ENCODE data around the gene NQO2. TPM values are rescaled to one million over a fixed set of nuclear protein-coding genes. Genes with fewer than 3 reads are reported as not detected.
"Not testable (repeated sequence)": the region's sequence is repeated elsewhere in the genome, so short reads cannot be mapped to it uniquely, and the experiment has no call there.

The NQO2 gene
- total RNA-seq, 1 experiment from 2014 or later, result 35.8 TPM

- peaks cover 2% of the 10 kb centered on the region for H3K9me3 Mint-ChIP-seq (ENCODE audit: unreplicated experiment)
- H3K9me3 ChIP-seq, result no peaks in the 10 kb centered on the region
- BruUV-seq (replicated peaks), result no TSS peak
- TF ChIP-seq CTCF (IDR thresholded peaks at IDR 0.05; ENCODE audit: insufficient read depth in 1 of 2, low read depth in 1 of 2, low read length in 1 of 2, severe bottlenecking in 1 of 2, unreplicated experiment in 1 of 2), result no peak
- no peaks in the 10 kb centered on the region; the same call in none of the 2 replicates for H3K36me3 ChIP-seq (ENCODE audit: control insufficient read depth, insufficient read depth, low read length)
- peaks cover 17% of the 10 kb centered on the region for H3K4me1 Mint-ChIP-seq (ENCODE audit: low read depth, unreplicated experiment)
- CTCF ChIA-PET, result no interaction called here
- no peak overlapping the region for H3K4me3 ChIP-seq (ENCODE audit: low read depth, low read length)
- DNase-seq, result no peak
- no peak overlapping the region for H3K4me3 Mint-ChIP-seq (ENCODE audit: unreplicated experiment)
- H3K27me3 ChIP-seq (replicated peaks; ENCODE audit: control insufficient read depth, insufficient read depth, low read length), result no peaks in the 10 kb centered on the region
- intact Hi-C loops (cut with micrococcal nuclease; ENCODE audit: unreplicated experiment), result no loop called here
- H3K27ac Mint-ChIP-seq (ENCODE audit: unreplicated experiment), result no peak overlapping the region
- H3K4me1 ChIP-seq, result peaks cover 22% of the 10 kb centered on the region
- POLR2A ChIA-PET, result no interaction called here
- no peaks in the 10 kb centered on the region for H3K27me3 Mint-ChIP-seq (ENCODE audit: insufficient read depth, unreplicated experiment)
- peaks cover 51% of the 10 kb centered on the region for H3K36me3 Mint-ChIP-seq (ENCODE audit: insufficient read depth, unreplicated experiment)
Observed at GRCh38 chr6:3005874-3006273, 6.2 kb downstream of the NQO2 start.

- no peaks in the 10 kb centered on the region; the same call in none of the 2 replicates for H3K36me3 ChIP-seq (ENCODE audit: control insufficient read depth, insufficient read depth, low read length)
- no peaks in the 10 kb centered on the region for H3K27me3 Mint-ChIP-seq (ENCODE audit: insufficient read depth, unreplicated experiment)
Observed at GRCh38 chr6:3006476-3006875, 6.8 kb downstream of the NQO2 start.

GRCh38 chr6:3007571-3007970 lies 7.9 kb downstream of the NQO2 start:
- Mint-ChIP-seq H3K4me1 (ENCODE audit: low read depth, unreplicated experiment) (peaks cover 17% of the 10 kb centered on the region), H3K36me3 (ENCODE audit: insufficient read depth, unreplicated experiment) (peaks cover 52% of the 10 kb centered on the region), H3K27me3 (ENCODE audit: insufficient read depth, unreplicated experiment) (no peaks in the 10 kb centered on the region), H3K27ac (ENCODE audit: unreplicated experiment) (peak overlapping the region; percentile 32), H3K4me3 (ENCODE audit: unreplicated experiment) (no peak overlapping the region), H3K9me3 (ENCODE audit: unreplicated experiment) (peaks cover 17% of the 10 kb centered on the region)
- DNase-seq, result no peak
- H3K4me1 ChIP-seq, result peaks cover 22% of the 10 kb centered on the region
- no peaks in the 10 kb centered on the region; the same call in 1 of the 2 replicates for H3K36me3 ChIP-seq (ENCODE audit: control insufficient read depth, insufficient read depth, low read length)
- intact Hi-C loops (cut with micrococcal nuclease; ENCODE audit: unreplicated experiment), result no loop called here
- no TSS peak for BruUV-seq (replicated peaks)
- ChIA-PET CTCF (no interaction called here), POLR2A (interaction anchor here (0.7 kb wide), 1 partner anchor 230 kb away, joined by 3 read pairs; no protein-coding TSS in a partner anchor)
- H3K4me3 ChIP-seq (ENCODE audit: low read depth, low read length), result no peak overlapping the region
- no peaks in the 10 kb centered on the region for H3K27me3 ChIP-seq (replicated peaks; ENCODE audit: control insufficient read depth, insufficient read depth, low read length)
- no peak for TF ChIP-seq CTCF (IDR thresholded peaks at IDR 0.05; ENCODE audit: insufficient read depth in 1 of 2, low read depth in 1 of 2, low read length in 1 of 2, severe bottlenecking in 1 of 2, unreplicated experiment in 1 of 2)
- peaks cover 10% of the 10 kb centered on the region; the same call in 1 of the 2 replicates for H3K9me3 ChIP-seq

More at GRCh38 chr6:3006476-3006875, 6.8 kb downstream of the NQO2 start:
- no peak overlapping the region for H3K4me3 ChIP-seq (ENCODE audit: low read depth, low read length)
- POLR2A ChIA-PET, result no interaction called here
- DNase-seq, result no peak
- Mint-ChIP-seq H3K4me1 (ENCODE audit: low read depth, unreplicated experiment) (peaks cover 17% of the 10 kb centered on the region), H3K27ac (ENCODE audit: unreplicated experiment) (no peak overlapping the region), H3K9me3 (ENCODE audit: unreplicated experiment) (peaks cover 8% of the 10 kb centered on the region), H3K4me3 (ENCODE audit: unreplicated experiment) (no peak overlapping the region), H3K36me3 (ENCODE audit: insufficient read depth, unreplicated experiment) (peaks cover 52% of the 10 kb centered on the region)
- intact Hi-C loops (cut with micrococcal nuclease; ENCODE audit: unreplicated experiment), result no loop called here
- H3K27me3 ChIP-seq (replicated peaks; ENCODE audit: control insufficient read depth, insufficient read depth, low read length), result no peaks in the 10 kb centered on the region
- BruUV-seq (replicated peaks), result no TSS peak
- no peak for TF ChIP-seq CTCF (IDR thresholded peaks at IDR 0.05; ENCODE audit: insufficient read depth in 1 of 2, low read depth in 1 of 2, low read length in 1 of 2, severe bottlenecking in 1 of 2, unreplicated experiment in 1 of 2)
- H3K9me3 ChIP-seq, result peaks cover 5% of the 10 kb centered on the region; the same call in 1 of the 2 replicates
- H3K4me1 ChIP-seq, result peaks cover 22% of the 10 kb centered on the region
- CTCF ChIA-PET, result no interaction called here

GRCh38 chr6:3008712-3009265 lies 9.1 kb downstream of the NQO2 start:
- H3K4me3 ChIP-seq (ENCODE audit: low read depth, low read length); CTCF ChIA-PET; H3K27me3 ChIP-seq (replicated peaks; ENCODE audit: control insufficient read depth, insufficient read depth, low read length); H3K27me3 Mint-ChIP-seq (ENCODE audit: insufficient read depth, unreplicated experiment); DNase-seq; H3K4me3 Mint-ChIP-seq (ENCODE audit: unreplicated experiment); H3K36me3 ChIP-seq (ENCODE audit: control insufficient read depth, insufficient read depth, low read length); intact Hi-C loops (cut with micrococcal nuclease; ENCODE audit: unreplicated experiment); BruUV-seq (replicated peaks); POLR2A ChIA-PET; H3K9me3 ChIP-seq: not testable (repeated sequence)
- Mint-ChIP-seq H3K9me3 (ENCODE audit: unreplicated experiment) (peaks cover 17% of the 10 kb centered on the region), H3K4me1 (ENCODE audit: low read depth, unreplicated experiment) (peaks cover 17% of the 10 kb centered on the region), H3K36me3 (ENCODE audit: insufficient read depth, unreplicated experiment) (peaks cover 61% of the 10 kb centered on the region), H3K27ac (ENCODE audit: unreplicated experiment) (peak overlapping the region; percentile 82)
- peaks cover 22% of the 10 kb centered on the region for H3K4me1 ChIP-seq
